ENCODE results near the gene TFR2. TPM values are rescaled to one million over a fixed set of nuclear protein-coding genes. Genes with fewer than 3 reads are reported as not detected.

Gene TFR2
- total and polyA plus RNA-seq, 2 of the 13 experiments (the other 11 are each of a cell fraction or from before 2014, with no cell fraction given): 36.9 to 64.2 TPM

- TF ChIP-seq ZBED4 (CRISPR knock-in tag; IDR thresholded peaks at IDR 0.05; ENCODE audit: borderline replicate concordance) (no peak), SRF (IDR thresholded peaks at IDR 0.05; ENCODE audit: low read depth, low read length) (no peak), ZNF234 (CRISPR knock-in tag; conservative IDR thresholded peaks at IDR 0.05) (no peak), ZNF607 (CRISPR knock-in tag; IDR thresholded peaks at IDR 0.05; ENCODE audit: borderline replicate concordance) (no peak), AKNA (CRISPR knock-in tag; IDR thresholded peaks at IDR 0.05; ENCODE audit: borderline replicate concordance) (no peak), KDM5A (IDR thresholded peaks at IDR 0.05; ENCODE audit: borderline replicate concordance, low read length) (no peak), TFDP2 (CRISPR knock-in tag; IDR thresholded peaks at IDR 0.05) (no peak), U2AF1 (optimal IDR thresholded peaks at IDR 0.05; ENCODE audit: low read depth, low read length) (no peak), ZNF256 (CRISPR knock-in tag; conservative IDR thresholded peaks at IDR 0.05) (no peak), FOSL2 (CRISPR knock-in tag; IDR thresholded peaks at IDR 0.05) (peak; percentile 3; the same call in 1 of the 2 replicates), ZFP36L2 (CRISPR knock-in tag; IDR thresholded peaks at IDR 0.05) (no peak), HOXA5 (CRISPR knock-in tag; IDR thresholded peaks at IDR 0.05) (0 out of 2 replicates have a peak, but pooled peaks have one; percentile 17), ZNF574 (CRISPR knock-in tag; IDR thresholded peaks at IDR 0.05) (no peak), POGK (CRISPR knock-in tag; conservative IDR thresholded peaks at IDR 0.05) (no peak)
Observed at GRCh38 chr7:100641860-100642533, 645 bp upstream of the TFR2 start (continued).
